Sigmoid colon (tissue), 4 donors: ENCODE data around the gene RABGAP1.
A peak's percentile ranks its signal among the peaks of the same experiment; 100 is the strongest.

ENCODE experiments used
- POLR2A ChIP-seq, 2 donors: fragments of 450-650 bp; IDR thresholded peaks; one replicate each; pipeline ENCODE4 v1.6.1; 2016; ENCODE audit warnings: antibody characterized with exemption in 2 of 2, mild to moderate bottlenecking in 2 of 2, moderate library complexity in 2 of 2
- POLR2AphosphoS5 ChIP-seq, 4 donors: sonication (generic); formaldehyde crosslinking; IDR thresholded peaks; one replicate each; pipeline ENCODE4 v1.6.1; 2017; ENCODE audit warnings: antibody characterized with exemption in 4 of 4
- TF ChIP-seq, protein P1 (sequence below), 4 experiments: fragments of 450-650 bp in 3 of 4; fragments of 200-600 bp in 1 of 4; IDR thresholded peaks; one replicate each; pipeline ENCODE4 v1.5.1; 2016 to 2019; ENCODE audit warnings: antibody characterized with exemption in 4 of 4, mild to moderate bottlenecking in 3 of 4, moderate library complexity in 2 of 4

DNA sequence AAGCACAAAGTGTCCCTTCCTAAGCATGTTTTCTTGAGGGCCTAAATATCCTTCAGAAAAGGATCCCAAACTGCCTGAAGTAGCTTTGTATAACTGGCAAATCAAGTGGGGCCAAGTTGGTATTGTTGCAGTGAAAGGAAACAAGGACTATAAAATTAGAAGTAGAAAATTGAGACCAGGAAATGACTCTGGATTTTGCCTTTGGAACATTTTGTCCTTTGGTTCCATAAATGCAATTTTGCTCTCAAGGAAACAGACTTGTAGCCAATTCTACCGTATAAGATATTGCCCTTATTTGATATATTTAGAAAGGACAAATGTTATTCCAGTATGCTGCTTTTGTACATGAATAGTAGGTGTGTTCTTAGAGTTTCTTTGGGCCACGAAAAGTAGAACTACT is 34.4 kb downstream of the RABGAP1 start:
- TF ChIP-seq, protein P1, sequence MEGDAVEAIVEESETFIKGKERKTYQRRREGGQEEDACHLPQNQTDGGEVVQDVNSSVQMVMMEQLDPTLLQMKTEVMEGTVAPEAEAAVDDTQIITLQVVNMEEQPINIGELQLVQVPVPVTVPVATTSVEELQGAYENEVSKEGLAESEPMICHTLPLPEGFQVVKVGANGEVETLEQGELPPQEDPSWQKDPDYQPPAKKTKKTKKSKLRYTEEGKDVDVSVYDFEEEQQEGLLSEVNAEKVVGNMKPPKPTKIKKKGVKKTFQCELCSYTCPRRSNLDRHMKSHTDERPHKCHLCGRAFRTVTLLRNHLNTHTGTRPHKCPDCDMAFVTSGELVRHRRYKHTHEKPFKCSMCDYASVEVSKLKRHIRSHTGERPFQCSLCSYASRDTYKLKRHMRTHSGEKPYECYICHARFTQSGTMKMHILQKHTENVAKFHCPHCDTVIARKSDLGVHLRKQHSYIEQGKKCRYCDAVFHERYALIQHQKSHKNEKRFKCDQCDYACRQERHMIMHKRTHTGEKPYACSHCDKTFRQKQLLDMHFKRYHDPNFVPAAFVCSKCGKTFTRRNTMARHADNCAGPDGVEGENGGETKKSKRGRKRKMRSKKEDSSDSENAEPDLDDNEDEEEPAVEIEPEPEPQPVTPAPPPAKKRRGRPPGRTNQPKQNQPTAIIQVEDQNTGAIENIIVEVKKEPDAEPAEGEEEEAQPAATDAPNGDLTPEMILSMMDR (IDR thresholded peaks at IDR 0.05), result no peak
- TF ChIP-seq POLR2AphosphoS5 (IDR thresholded peaks at IDR 0.05), result peak in 1 of 4 donors; percentile 18
- TF ChIP-seq POLR2A (IDR thresholded peaks at IDR 0.05), result no peak
